GM20431 (cell line): Measurements from ENCODE around the gene FCN1.

Experiments used
- in situ Hi-C: fragments of 300-500 bp; cut with MseI, MboI; formaldehyde crosslinking; loops from one replicate; pipeline ENCODE4 v1.15.0; 2020; ENCODE audit warnings: low sequenced_read_pairs; ENCODE audit not compliant: unreplicated experiment

FCN1 gene

GRCh38 chr9:134895567-134895907 lies 22.2 kb downstream of the FCN1 start:
- in situ Hi-C loops, result no loop called here

- in situ Hi-C loops, result no loop called here
These were observed 22.6 kb downstream of the FCN1 start for GRCh38 chr9:134895097-134895496.

- in situ Hi-C loops, result no loop called here
These were observed 23.4 kb downstream of the FCN1 start for GRCh38 chr9:134894136-134894860.

- in situ Hi-C loops, result no loop called here
These were observed 24.8 kb downstream of the FCN1 start for GRCh38 chr9:134892820-134893420.

GRCh38 chr9:134892221-134892620 lies 25.5 kb downstream of the FCN1 start:
- in situ Hi-C loops, result no loop called here

- in situ Hi-C loops, result no loop called here
These were observed 26.0 kb downstream of the FCN1 start for GRCh38 chr9:134891713-134892112.

GRCh38 chr9:134891053-134891452 lies 26.7 kb downstream of the FCN1 start:
- in situ Hi-C loops, result no loop called here

GRCh38 chr9:134890155-134890495 lies 27.6 kb downstream of the FCN1 start:
- in situ Hi-C loops, result no loop called here

- in situ Hi-C loops, result no loop called here
These were observed 28.1 kb downstream of the FCN1 start for GRCh38 chr9:134889386-134890154.

GRCh38 chr9:134888603-134889190 lies 29.0 kb downstream of the FCN1 start:
- in situ Hi-C loops, result no loop called here

GRCh38 chr9:134887686-134888602 lies 29.8 kb downstream of the FCN1 start:
- in situ Hi-C loops, result no loop called here

GRCh38 chr9:134887219-134887618 lies 30.5 kb downstream of the FCN1 start:
- in situ Hi-C loops, result no loop called here

- in situ Hi-C loops, result no loop called here
These were observed 31.2 kb downstream of the FCN1 start for GRCh38 chr9:134886413-134886913.

- in situ Hi-C loops, result no loop called here
These were observed 31.9 kb downstream of the FCN1 start for GRCh38 chr9:134885679-134886412.

- in situ Hi-C loops, result no loop called here
These were observed 32.6 kb downstream of the FCN1 start for GRCh38 chr9:134885001-134885678.

- in situ Hi-C loops, result no loop called here
These were observed 33.2 kb downstream of the FCN1 start for GRCh38 chr9:134884492-134884891.

GRCh38 chr9:134883040-134883782 lies 34.5 kb downstream of the FCN1 start:
- in situ Hi-C loops, result no loop called here

- in situ Hi-C loops, result no loop called here
These were observed 35.4 kb downstream of the FCN1 start for GRCh38 chr9:134882204-134882785.
